Urinary bladder (tissue), 4 donors: ENCODE data around the gene P2RX2. TPM values are rescaled to one million over a fixed set of nuclear protein-coding genes. Genes with fewer than 3 reads are reported as not detected.

Source experiments
- DNase-seq: peaks from one replicate; pipeline ENCODE4 v3.0.0-alpha.2; 2015; ENCODE audit errors: extremely low spot score
- H3K27ac ChIP-seq: one replicate; pipeline ENCODE4 v1.5.1; 2013; ENCODE audit warnings: low read depth, mild to moderate bottlenecking, moderate library complexity
- H3K36me3 ChIP-seq: one replicate; pipeline ENCODE4 v1.6.1; 2013; ENCODE audit warnings: mild to moderate bottlenecking, moderate library complexity; ENCODE audit not compliant: insufficient read depth
- H3K4me1 ChIP-seq: one replicate; pipeline ENCODE4 v1.6.1; 2013; ENCODE audit warnings: mild to moderate bottlenecking, moderate library complexity; ENCODE audit not compliant: insufficient read depth
- H3K4me3 ChIP-seq: one replicate; pipeline ENCODE4 v1.5.1; 2013; ENCODE audit warnings: low read depth, low read length
- WGBS: extraction: QIAGEN DNeasy Blood & Tissue Kit; methylation state at CpG from one replicate; pipeline ENCODE4 v1.1.7; 2013; 5-methylcytosine and 5-hydroxymethylcytosine counted together
- polyA plus RNA-seq: library from polyadenylated mRNA; stranded (reverse); fragments of 200-250 nt; gene quantifications from one replicate; pipeline ENCODE4 v1.2.3, GENCODE V29; 2013
- total RNA-seq: library from RNA; depleted of rRNA; stranded (reverse); fragments of >200 nt; gene quantifications from one replicate; pipeline ENCODE4 v1.2.3, GENCODE V29; 2014
- donor health status: healthy with polysubstance abuse.
- donor health status: healthy.

The P2RX2 gene
- not detected for total RNA-seq
- polyA plus RNA-seq = 0.37 TPM

DNA sequence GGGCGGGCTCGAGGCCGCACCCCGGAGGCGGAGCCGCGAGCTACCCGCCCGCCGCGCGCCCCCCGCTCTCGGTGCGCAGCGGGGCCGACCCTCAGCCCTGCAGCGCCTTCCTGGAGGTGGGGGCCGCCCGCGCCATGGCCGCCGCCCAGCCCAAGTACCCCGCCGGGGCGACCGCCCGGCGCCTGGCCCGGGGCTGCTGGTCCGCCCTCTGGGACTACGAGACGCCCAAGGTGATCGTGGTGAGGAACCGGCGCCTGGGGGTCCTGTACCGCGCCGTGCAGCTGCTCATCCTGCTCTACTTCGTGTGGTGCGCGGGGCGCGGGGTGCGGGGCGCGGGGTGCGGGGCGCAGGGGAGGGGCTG lies at the start of gene P2RX2:
Gene P2RX2, plus strand, starts transcription at position 94 of the 361 bp plus-strand sequence. Its CDS starts 41 bp downstream, at position 135.
- Histone ChIP-seq H3K27ac (no peak within 1 kb of the TSS), H3K4me1 (no peaks in the 10 kb centered on the region), H3K36me3 (no peaks in the 10 kb centered on the region), H3K4me3 (peak within 1 kb of the TSS; percentile 16)
- no peak for DNase-seq
- 4% methylated on average over 49 of the region's 49 CpGs for WGBS

DNA sequence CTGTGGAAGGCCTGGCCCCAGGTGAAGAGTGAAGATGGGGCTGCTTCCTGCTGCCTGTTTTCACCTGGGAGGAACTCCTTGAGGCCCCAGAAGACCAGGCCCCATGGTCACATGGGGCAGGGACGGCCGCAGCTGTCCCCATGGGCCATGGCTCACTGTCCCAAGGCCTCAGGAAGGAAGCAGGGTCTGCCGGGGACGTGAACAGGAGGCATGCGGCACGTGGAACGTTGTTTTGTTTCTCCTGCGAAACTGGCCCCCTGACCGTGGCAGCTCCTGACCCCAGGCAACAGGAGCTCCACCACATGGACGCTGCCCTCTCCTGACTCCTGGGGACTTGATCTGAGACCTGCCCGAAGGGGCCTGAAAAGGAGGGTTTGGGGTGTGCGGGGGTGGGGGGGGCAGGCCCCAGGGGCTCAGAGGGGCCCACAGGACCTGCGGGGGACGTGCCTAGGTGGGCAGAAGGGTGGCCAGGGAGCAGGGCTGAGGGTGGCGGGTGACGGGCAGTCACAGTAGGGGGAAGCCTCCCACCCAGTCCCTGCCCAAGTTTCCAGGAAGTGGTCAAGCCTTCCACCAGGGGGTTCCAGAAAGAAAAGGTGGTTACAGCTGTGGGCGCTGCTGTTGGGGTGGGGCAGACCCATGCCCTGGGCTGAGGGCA lies 49.6 kb upstream of the P2RX2 start:
- no peak for DNase-seq
- Histone ChIP-seq H3K27ac (no peak overlapping the region), H3K4me3 (no peak overlapping the region), H3K4me1 (no peaks in the 10 kb centered on the region), H3K36me3 (no peaks in the 10 kb centered on the region)
- WGBS = 89% methylated on average over 17 of the region's 17 CpGs

DNA sequence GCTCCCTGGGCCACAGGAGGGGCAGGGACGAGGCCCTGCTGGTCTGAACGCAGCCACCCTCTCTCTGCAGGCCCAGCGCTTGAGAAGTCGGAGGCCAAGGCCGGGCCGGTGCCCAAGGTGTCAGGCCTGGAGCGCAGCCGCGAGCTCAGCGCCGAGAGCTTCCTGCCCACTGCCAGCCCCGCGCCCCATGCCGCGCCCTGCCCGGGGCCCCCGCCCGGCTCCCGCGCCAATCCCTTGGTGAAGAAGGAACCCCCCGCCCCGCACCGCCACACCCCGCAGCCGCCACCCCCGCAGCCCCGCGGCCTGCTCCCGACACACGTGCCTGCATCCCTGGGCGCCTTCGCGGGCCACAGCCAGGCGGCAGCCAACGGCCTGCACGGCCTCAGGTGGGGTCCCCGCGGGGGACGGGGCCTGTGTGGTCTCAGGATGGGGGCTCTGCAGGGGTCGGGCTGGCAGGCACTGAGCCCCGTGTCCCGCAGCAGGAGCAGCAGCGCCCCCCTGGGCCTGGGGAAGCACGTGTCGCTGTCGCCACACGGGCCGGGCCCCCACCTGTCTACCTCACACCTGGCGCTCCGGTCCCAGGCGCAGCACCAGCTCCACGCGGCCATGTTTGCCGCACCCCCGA lies 48.6 kb upstream of the P2RX2 start:
- Histone ChIP-seq H3K4me1 (no peaks in the 10 kb centered on the region), H3K4me3 (no peak overlapping the region), H3K27ac (no peak overlapping the region), H3K36me3 (peaks cover 3% of the 10 kb centered on the region)
- DNase-seq = no peak
- 96% methylated on average over 55 of the region's 55 CpGs for WGBS

DNA sequence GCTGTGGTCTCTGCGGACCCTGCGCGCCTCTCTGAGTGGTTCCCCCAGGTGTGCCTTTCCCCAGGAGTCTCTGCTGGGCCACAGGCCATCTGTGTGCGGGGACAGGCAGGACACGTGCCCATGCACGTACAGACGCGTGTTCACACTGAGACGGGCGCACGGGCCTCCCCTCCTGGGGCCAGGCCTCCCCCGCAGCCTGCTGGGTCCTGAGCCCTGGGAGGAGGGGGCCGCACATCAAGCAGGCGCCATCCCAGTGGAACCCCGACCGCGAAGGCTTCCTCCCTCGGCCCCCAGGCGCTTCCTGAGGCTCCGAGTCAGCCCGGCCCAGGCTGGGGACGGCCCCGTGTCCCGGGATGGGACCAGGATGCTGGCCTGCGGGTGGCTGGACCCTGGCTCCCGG lies 47.9 kb upstream of the P2RX2 start:
- Histone ChIP-seq H3K4me3 (no peak overlapping the region), H3K4me1 (no peaks in the 10 kb centered on the region), H3K36me3 (peaks cover 3% of the 10 kb centered on the region), H3K27ac (no peak overlapping the region)
- DNase-seq = no peak
- WGBS = 95% methylated on average over 26 of the region's 26 CpGs

DNA sequence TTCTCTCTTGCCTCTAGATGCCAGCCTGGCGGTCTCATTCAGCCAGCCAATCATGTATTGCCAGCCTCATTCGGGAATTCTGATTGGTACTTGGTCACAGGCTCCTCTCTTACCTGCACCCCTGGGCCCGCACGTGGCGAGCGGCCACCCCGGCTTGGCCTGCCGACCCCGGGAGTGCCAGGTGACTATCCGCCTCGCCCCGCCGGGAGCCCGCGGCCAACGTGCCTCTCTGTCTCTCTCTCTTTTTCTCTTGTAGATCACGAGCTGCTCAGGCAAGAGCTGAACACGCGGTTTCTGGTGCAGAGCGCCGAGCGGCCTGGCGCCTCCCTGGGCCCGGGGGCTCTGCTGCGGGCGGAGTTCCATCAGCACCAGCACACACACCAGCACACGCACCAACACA lies 47.5 kb upstream of the P2RX2 start:
- no peaks in the 10 kb centered on the region for H3K4me1 ChIP-seq
- H3K4me3 ChIP-seq = no peak overlapping the region
- 95% methylated on average over 27 of the region's 27 CpGs for WGBS
- H3K27ac ChIP-seq = no peak overlapping the region
- no peak for DNase-seq
- peaks cover 3% of the 10 kb centered on the region for H3K36me3 ChIP-seq

DNA sequence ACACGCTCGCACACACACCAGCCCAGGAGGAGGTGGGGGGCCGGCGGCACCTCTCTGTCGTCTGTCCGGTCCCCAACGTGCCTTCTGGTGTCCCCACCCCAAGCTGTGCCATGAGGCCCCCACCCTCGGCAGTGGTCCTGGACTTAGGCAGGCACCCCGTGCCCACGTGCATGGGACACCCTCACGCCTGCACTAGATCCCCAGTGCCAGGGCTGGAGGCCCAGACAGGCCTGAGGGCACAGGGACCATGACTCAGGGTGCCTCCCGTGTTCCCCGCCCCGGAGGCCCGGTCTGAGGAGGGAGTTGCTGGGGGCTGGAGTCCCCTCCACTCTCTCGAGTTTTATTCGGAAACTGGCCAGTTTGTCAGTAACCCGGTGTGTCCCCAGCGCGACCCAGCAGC lies 47.0 kb upstream of the P2RX2 start:
- no peak overlapping the region for H3K4me3 ChIP-seq
- H3K36me3 ChIP-seq = peaks cover 3% of the 10 kb centered on the region
- H3K27ac ChIP-seq = no peak overlapping the region
- 87% methylated on average over 20 of the region's 20 CpGs for WGBS
- no peak for DNase-seq
- H3K4me1 ChIP-seq = no peaks in the 10 kb centered on the region

DNA sequence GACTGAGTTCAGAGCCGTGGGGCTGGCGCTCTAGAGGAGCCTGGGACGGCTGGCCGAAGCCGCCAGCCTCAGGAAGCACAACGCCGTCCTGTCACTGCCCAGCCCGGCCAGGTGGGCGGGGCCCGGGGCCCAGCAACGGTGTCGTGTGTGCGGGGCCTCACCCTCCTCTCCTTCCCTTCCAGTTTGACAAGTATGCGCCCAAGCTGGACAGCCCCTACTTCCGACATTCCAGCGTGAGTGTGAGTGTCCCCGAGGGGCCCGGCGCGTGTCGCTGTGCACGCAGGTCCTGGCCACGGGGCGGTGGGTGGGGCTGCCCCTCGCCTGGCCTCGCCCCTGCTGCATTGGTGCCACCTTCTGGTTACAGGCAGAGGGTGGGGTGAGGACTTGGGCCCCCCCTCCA lies 46.5 kb upstream of the P2RX2 start:
- Histone ChIP-seq H3K27ac (no peak overlapping the region), H3K36me3 (peaks cover 3% of the 10 kb centered on the region), H3K4me1 (no peaks in the 10 kb centered on the region), H3K4me3 (no peak overlapping the region)
- WGBS = 81% methylated on average over 26 of the region's 26 CpGs
- DNase-seq = peak; percentile 46

DNA sequence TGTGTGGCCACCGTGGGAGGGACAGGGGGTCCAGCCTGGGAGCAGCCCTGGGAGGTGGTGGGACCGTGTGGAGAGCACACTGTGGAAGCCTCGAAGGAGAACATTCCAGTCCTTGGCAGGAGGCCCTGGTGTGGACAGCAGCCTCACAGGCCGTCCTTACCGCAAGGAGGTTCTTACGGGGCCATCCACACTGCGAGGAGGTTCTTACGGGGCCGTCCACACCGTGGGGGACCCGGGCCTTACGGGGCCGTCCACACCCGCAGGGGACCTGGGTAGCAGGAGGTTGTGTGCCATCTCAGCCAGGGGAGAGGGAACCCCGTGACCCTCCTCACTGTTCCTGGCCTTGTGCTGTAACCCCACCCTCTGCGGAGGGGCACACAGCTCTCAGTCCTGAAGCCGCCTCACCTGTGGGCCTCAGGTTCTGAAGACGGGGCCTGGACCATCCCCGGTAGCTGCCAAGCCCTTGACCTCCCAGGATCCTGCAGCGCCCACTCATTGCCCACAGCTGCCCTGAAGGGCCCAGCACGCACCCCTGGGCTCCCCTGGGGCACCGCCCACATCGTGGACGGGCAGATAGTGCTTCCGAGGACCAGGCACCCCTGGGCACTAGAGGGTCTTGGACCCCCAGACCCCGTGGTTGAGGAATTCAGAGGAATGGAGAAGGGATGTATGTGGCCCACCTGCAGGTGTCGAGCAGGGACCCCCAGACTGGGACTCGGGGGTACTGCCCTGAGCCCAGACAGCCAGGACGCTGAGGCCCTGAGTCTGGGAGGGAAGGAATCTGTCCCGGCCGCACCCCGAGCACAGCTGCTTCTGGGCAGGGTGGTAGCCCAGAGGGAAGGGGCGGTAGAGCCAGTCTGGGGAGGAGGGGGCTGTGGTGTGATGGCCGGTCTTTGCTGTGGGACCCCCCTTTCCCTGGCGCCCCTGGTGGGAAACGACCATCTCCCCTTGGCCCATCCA lies 45.5 kb upstream of the P2RX2 start:
- DNase-seq = no peak
- Histone ChIP-seq H3K36me3 (peaks cover 3% of the 10 kb centered on the region), H3K4me3 (no peak overlapping the region), H3K4me1 (no peaks in the 10 kb centered on the region), H3K27ac (no peak overlapping the region)
- 88% methylated on average over 36 of the region's 36 CpGs for WGBS

DNA sequence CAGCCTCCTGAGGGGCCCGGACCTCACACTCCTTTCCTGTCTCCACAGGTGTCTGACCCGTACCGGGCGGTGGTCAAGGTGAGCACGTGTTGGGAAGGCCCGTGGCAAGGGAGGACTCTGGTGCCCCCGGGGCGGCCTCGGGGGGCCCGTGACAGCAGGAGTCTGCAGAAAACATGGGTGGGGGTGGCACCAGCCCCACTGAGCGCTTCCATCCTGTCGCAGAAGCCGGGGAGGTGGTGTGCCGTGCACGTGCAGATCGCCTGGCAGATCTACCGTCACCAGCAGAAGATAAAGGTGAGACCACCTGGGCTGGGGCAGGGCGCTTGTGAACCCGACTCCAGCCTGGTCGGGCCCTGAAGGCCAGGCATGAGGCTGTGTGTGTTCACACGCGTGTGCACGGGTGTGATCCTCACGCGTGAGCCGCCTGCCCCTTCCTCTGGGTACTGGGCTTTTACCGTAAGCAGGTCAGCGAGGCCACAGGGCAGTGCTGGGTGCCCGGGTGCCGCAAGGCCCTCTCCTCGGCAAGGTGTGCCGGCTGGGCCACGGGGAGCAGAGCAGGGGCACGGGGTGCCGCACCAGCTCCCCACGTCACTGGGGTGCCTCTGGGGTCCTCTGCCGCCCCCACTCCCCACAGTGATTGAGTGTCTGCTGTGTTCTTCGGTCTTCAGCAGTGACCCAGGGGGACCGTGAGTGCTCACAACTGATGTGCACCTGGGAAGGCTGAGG lies 44.1 kb upstream of the P2RX2 start:
- WGBS = 97% methylated on average over 39 of the region's 39 CpGs
- H3K4me1 ChIP-seq = no peaks in the 10 kb centered on the region
- no peak overlapping the region for H3K27ac ChIP-seq
- DNase-seq = no peak
- peaks cover 3% of the 10 kb centered on the region for H3K36me3 ChIP-seq
- no peak overlapping the region for H3K4me3 ChIP-seq

DNA sequence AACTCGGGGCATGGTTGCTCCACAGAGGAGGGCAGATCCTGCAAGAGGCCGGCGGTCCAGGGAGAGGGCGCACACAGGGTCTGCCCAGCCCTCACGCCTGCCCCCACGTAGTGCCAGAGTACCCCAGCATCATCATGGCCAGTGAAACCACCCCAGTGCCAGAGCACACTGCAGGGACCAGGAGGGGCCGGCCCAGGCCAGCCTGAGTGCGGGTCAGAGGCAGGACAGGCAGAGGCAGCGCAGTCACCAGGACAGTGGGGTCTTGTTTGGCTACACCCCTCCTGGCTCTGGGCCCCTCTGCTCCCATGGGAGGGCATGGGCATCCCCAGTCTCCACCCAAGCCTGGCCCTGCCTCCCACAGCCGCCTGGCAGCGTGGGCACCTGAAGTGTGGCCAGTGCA lies 42.9 kb upstream of the P2RX2 start:
- no peak overlapping the region for H3K4me3 ChIP-seq
- no peaks in the 10 kb centered on the region for H3K4me1 ChIP-seq
- H3K36me3 ChIP-seq = peaks cover 3% of the 10 kb centered on the region
- no peak for DNase-seq
- WGBS = 96% methylated on average over 11 of the region's 11 CpGs
- H3K27ac ChIP-seq = no peak overlapping the region

DNA sequence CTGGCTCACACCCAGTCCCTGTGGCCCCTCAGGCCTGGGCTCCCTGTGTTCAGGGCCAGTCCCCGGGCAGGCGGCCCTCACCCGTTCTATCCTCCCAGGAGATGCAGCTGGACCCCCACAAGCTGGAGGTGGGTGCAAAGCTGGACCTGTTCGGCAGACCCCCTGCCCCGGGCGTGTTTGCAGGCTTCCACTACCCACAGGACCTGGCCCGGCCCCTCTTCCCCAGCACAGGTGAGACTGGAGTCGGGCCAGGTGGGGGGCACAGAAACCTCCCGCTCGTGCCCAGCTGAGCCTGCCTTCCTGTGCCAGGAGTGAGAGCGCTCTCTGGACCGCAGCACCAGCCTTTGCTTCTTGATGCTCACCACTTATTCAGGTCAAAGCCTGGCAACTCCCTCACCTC lies 41.9 kb upstream of the P2RX2 start:
- H3K4me1 ChIP-seq = no peaks in the 10 kb centered on the region
- no peak overlapping the region for H3K4me3 ChIP-seq
- 94% methylated on average over 12 of the region's 12 CpGs for WGBS
- no peak overlapping the region for H3K27ac ChIP-seq
- DNase-seq = no peak
- peaks cover 3% of the 10 kb centered on the region for H3K36me3 ChIP-seq

DNA sequence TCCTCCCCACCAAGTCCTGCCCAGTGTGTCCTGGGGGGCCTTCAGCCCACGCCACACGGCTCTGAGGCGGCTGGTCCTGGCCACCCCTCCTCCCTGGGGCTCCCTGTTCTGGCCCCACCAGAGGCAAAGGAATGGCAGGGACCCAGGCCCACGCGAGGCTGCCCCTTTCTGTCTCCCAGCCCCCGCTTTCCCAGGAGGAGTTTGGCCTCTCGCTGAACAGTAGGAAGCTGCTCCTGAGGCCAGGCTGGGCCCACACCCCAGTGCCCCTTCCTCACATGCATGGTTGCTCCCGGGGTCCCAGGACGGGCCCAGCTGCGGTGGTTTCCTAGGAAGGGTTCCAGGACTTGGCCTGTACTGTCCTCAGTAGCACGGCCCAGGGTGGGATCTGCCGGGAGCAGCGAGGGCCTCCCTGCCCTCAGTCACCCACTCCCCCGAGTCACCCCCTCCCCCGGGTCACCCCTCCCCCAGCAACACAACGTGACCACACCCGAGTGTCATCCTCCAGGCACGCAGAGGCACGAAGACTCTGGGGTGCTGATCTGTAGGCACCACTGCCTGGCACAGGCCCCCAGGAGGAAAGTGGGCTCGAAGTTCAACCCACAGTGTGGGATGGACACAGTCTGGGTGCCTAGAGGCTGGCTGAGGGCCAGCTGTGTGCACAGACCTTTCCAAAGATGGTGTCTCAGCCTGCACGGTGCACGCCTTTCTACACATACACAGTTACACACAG lies 41.2 kb upstream of the P2RX2 start:
- Histone ChIP-seq H3K4me1 (no peaks in the 10 kb centered on the region), H3K27ac (no peak overlapping the region), H3K4me3 (no peak overlapping the region), H3K36me3 (peaks cover 3% of the 10 kb centered on the region)
- DNase-seq = no peak
- 85% methylated on average over 22 of the region's 22 CpGs for WGBS

DNA sequence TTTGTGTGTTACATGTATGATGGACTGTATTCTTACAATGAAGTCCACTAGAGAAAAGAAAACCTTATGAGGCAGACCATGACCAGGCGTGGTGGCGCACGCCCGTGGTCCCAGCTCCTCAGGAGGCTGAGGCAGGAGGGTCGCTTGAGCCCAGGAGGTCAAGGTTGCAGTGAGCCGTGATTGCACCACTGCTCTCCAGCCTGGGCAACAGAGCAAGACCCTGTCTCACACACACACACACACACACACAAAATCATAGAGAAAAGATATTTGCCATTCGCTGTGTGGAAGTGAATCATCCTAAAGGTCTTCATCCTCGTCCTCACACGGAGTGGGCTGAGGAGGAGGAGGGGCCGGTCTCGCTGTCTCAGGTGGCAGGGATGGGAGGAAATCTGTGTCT lies 40.5 kb upstream of the P2RX2 start:
- Histone ChIP-seq H3K27ac (no peak overlapping the region), H3K4me1 (no peaks in the 10 kb centered on the region), H3K36me3 (peaks cover 5% of the 10 kb centered on the region), H3K4me3 (no peak overlapping the region)
- 87% methylated on average over 11 of the region's 11 CpGs for WGBS
- no peak for DNase-seq
